ENCODE results near the gene CTSO.
"Not testable (repeated sequence)": the region's sequence is repeated elsewhere in the genome, so short reads cannot be mapped to it uniquely, and the experiment has no call there.

The CTSO gene

GRCh38 chr4:155954939-155955338, 1.3 kb upstream of the CTSO start:
- DNase-seq (ENCODE audit: low read depth): no peak

- no peak for DNase-seq (ENCODE audit: low read depth)
These were observed 536 bp upstream of the CTSO start for GRCh38 chr4:155954118-155954685.

- DNase-seq (ENCODE audit: low read depth): no peak
These were observed 1.2 kb downstream of the CTSO start for GRCh38 chr4:155952501-155952901.

GRCh38 chr4:155950461-155950860, 3.2 kb downstream of the CTSO start:
- DNase-seq (ENCODE audit: low read depth): no peak

GRCh38 chr4:155948541-155948940, 5.1 kb downstream of the CTSO start:
- no peak for DNase-seq (ENCODE audit: low read depth)

- DNase-seq (ENCODE audit: low read depth): no peak
These were observed 7.2 kb downstream of the CTSO start for GRCh38 chr4:155946486-155946885.

GRCh38 chr4:155944516-155944915, 9.2 kb downstream of the CTSO start:
- DNase-seq (ENCODE audit: low read depth): no peak

GRCh38 chr4:155943605-155944291, 9.9 kb downstream of the CTSO start:
- no peak for DNase-seq (ENCODE audit: low read depth)

GRCh38 chr4:155941820-155942219, 11.8 kb downstream of the CTSO start:
- no peak for DNase-seq (ENCODE audit: low read depth)

GRCh38 chr4:155941085-155941790, 12.4 kb downstream of the CTSO start:
- DNase-seq (ENCODE audit: low read depth): no peak

GRCh38 chr4:155935389-155935986, 18.2 kb downstream of the CTSO start:
- no peak for DNase-seq (ENCODE audit: low read depth)

GRCh38 chr4:155934634-155935033, 19.0 kb downstream of the CTSO start:
- not testable (repeated sequence) for DNase-seq (ENCODE audit: low read depth)

GRCh38 chr4:155931634-155932033, 22.0 kb downstream of the CTSO start:
- no peak for DNase-seq (ENCODE audit: low read depth)

- no peak for DNase-seq (ENCODE audit: low read depth)
These were observed 23.3 kb downstream of the CTSO start for GRCh38 chr4:155930330-155930729.

GRCh38 chr4:155929833-155930232, 23.8 kb downstream of the CTSO start:
- no peak for DNase-seq (ENCODE audit: low read depth)

GRCh38 chr4:155924637-155925036, 29.0 kb downstream of the CTSO start:
- DNase-seq (ENCODE audit: low read depth): no peak

- DNase-seq (ENCODE audit: low read depth): no peak
These were observed 32.1 kb downstream of the CTSO start for GRCh38 chr4:155921597-155921996.

- DNase-seq (ENCODE audit: low read depth): no peak
These were observed 38.9 kb downstream of the CTSO start for GRCh38 chr4:155914782-155915181.

- no peak for DNase-seq (ENCODE audit: low read depth)
These were observed 41.8 kb downstream of the CTSO start for GRCh38 chr4:155911905-155912304.

GRCh38 chr4:155909615-155910226, 43.9 kb downstream of the CTSO start:
- DNase-seq (ENCODE audit: low read depth): no peak

GRCh38 chr4:155908187-155909139, 45.2 kb downstream of the CTSO start:
- no peak for DNase-seq (ENCODE audit: low read depth)
